Nephron progenitor cell (in vitro differentiated cells): ENCODE results near the gene HS3ST5.

Experiments
- DNase-seq: peaks from one replicate; pipeline ENCODE4 v3.0.0; 2021
- H3K27ac Mint-ChIP-seq: 2 replicates; pipeline ENCODE4 v1.8.0; 2021; ENCODE audit warnings: mild to moderate bottlenecking, moderate library complexity, mixed read lengths
- H3K27me3 Mint-ChIP-seq: 2 replicates; pipeline ENCODE4 v1.8.0; 2021; ENCODE audit warnings: mild to moderate bottlenecking, low read depth, mixed read lengths; ENCODE audit not compliant: poor library complexity
- H3K36me3 Mint-ChIP-seq: 2 replicates; pipeline ENCODE4 v1.8.0; 2021; ENCODE audit warnings: low read depth, mixed read lengths
- H3K4me1 Mint-ChIP-seq: 2 replicates; pipeline ENCODE4 v1.8.0; 2021; ENCODE audit warnings: mixed read lengths
- H3K4me3 Mint-ChIP-seq: 2 replicates; pipeline ENCODE4 v1.8.0; 2021; ENCODE audit warnings: mild to moderate bottlenecking, moderate library complexity, mixed read lengths
- H3K9me3 Mint-ChIP-seq: 2 replicates; pipeline ENCODE4 v1.8.0; 2021; ENCODE audit warnings: mild to moderate bottlenecking, moderate library complexity, mixed read lengths
- CTCF ChIP-seq: fragments of 200-600 bp; sonication (generic); IDR thresholded peaks from 2 replicates; pipeline ENCODE4 v1.5.0; 2021; ENCODE audit warnings: antibody characterized with exemption

HS3ST5 gene

GRCh38 chr6:114362957-114363356, 20.1 kb upstream of the HS3ST5 start:
- Mint-ChIP-seq H3K4me1 (no peaks in the 10 kb centered on the region), H3K9me3 (no peaks in the 10 kb centered on the region), H3K4me3 (no peak overlapping the region), H3K36me3 (no peaks in the 10 kb centered on the region), H3K27ac (no peak overlapping the region), H3K27me3 (peaks cover 3% of the 10 kb centered on the region)
- no peak for TF ChIP-seq CTCF
- DNase-seq = no peak

GRCh38 chr6:114362396-114362795, 19.6 kb upstream of the HS3ST5 start:
- no peak for DNase-seq
- H3K36me3 Mint-ChIP-seq = no peaks in the 10 kb centered on the region
- H3K4me3 Mint-ChIP-seq = no peak overlapping the region
- no peak for TF ChIP-seq CTCF
- no peaks in the 10 kb centered on the region for H3K9me3 Mint-ChIP-seq
- no peaks in the 10 kb centered on the region for H3K4me1 Mint-ChIP-seq
- H3K27ac Mint-ChIP-seq = no peak overlapping the region
- peaks cover 3% of the 10 kb centered on the region for H3K27me3 Mint-ChIP-seq

- H3K4me3 Mint-ChIP-seq = no peak overlapping the region
- no peak overlapping the region for H3K27ac Mint-ChIP-seq
- H3K27me3 Mint-ChIP-seq = peaks cover 3% of the 10 kb centered on the region
- no peaks in the 10 kb centered on the region for H3K9me3 Mint-ChIP-seq
- no peaks in the 10 kb centered on the region for H3K36me3 Mint-ChIP-seq
- no peak for TF ChIP-seq CTCF
- no peaks in the 10 kb centered on the region for H3K4me1 Mint-ChIP-seq
- DNase-seq = no peak
Observed at GRCh38 chr6:114361036-114361435, 18.2 kb upstream of the HS3ST5 start.

DNA sequence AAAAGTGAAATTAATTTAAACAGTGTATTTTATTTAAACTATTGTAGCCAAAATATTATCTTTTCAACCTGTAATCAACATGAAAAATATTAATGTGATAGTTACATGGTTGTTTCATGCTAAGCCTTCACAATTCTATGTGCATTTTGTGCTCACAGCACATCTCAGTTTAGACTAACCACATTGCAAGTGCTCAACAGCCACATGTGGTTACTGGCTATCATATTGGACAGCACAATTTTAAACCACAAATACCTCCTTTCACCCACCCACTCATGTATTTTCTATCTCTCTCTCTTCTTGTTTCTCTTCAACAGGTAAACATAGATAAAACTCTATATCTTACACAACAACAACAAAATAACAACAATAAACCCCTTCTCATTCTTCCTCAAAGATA, 12.5 kb upstream of the HS3ST5 start:
- Mint-ChIP-seq H3K27me3 (peaks cover 7% of the 10 kb centered on the region), H3K4me1 (no peaks in the 10 kb centered on the region), H3K4me3 (no peak overlapping the region), H3K36me3 (no peaks in the 10 kb centered on the region), H3K27ac (no peak overlapping the region), H3K9me3 (no peaks in the 10 kb centered on the region)
- no peak for DNase-seq
- TF ChIP-seq CTCF = no peak

- TF ChIP-seq CTCF = no peak
- H3K4me3 Mint-ChIP-seq = no peak overlapping the region
- DNase-seq = no peak
- no peaks in the 10 kb centered on the region for H3K9me3 Mint-ChIP-seq
- peaks cover 7% of the 10 kb centered on the region for H3K27me3 Mint-ChIP-seq
- H3K36me3 Mint-ChIP-seq = no peaks in the 10 kb centered on the region
- no peaks in the 10 kb centered on the region for H3K4me1 Mint-ChIP-seq
- H3K27ac Mint-ChIP-seq = no peak overlapping the region
Observed at GRCh38 chr6:114354482-114354881, 11.7 kb upstream of the HS3ST5 start.

GRCh38 chr6:114346451-114346850, 3.6 kb upstream of the HS3ST5 start:
- Mint-ChIP-seq H3K27ac (no peak overlapping the region), H3K27me3 (peaks cover 39% of the 10 kb centered on the region), H3K4me1 (peaks cover 13% of the 10 kb centered on the region), H3K36me3 (no peaks in the 10 kb centered on the region), H3K9me3 (no peaks in the 10 kb centered on the region), H3K4me3 (no peak overlapping the region)
- DNase-seq = no peak
- TF ChIP-seq CTCF = no peak
